Suprapubic skin (tissue), 4 donors: ENCODE results near the gene MBOAT7. TPM values are rescaled to one million over a fixed set of nuclear protein-coding genes. Genes with fewer than 3 reads are reported as not detected.
"Not testable (repeated sequence)": the region's sequence is repeated elsewhere in the genome, so short reads cannot be mapped to it uniquely, and the experiment has no call there.

Experiments used
- DNase-seq, 2 donors: peaks; one replicate each; pipeline ENCODE4 v3.0.0-alpha.2; 2019; ENCODE audit warnings: low spot score in 2 of 2
- H3K27ac ChIP-seq: fragments of 200-600 bp; sonication (generic); one replicate; pipeline ENCODE4 v1.5.1; 2019
- H3K27me3 ChIP-seq: fragments of 200-600 bp; sonication (generic); one replicate; pipeline ENCODE4 v1.5.1; 2019
- H3K36me3 ChIP-seq: fragments of 200-600 bp; sonication (generic); one replicate; pipeline ENCODE4 v1.5.1; 2019
- H3K4me1 ChIP-seq: fragments of 200-600 bp; sonication (generic); one replicate; pipeline ENCODE4 v1.5.1; 2019
- H3K4me3 ChIP-seq: fragments of 200-600 bp; sonication (generic); one replicate; pipeline ENCODE4 v1.5.1; 2019; ENCODE audit warnings: mild to moderate bottlenecking
- H3K9me3 ChIP-seq: fragments of 200-600 bp; sonication (generic); one replicate; pipeline ENCODE4 v1.5.1; 2019
- CTCF ChIP-seq, 2 donors: fragments of 200-600 bp in 1 of 2; fragments of 450-650 bp in 1 of 2; sonication (generic) in 1 of 2; IDR thresholded peaks; one replicate each; pipeline ENCODE4 v1.5.1; 2016 to 2019; ENCODE audit warnings: antibody characterized with exemption in 2 of 2, mild to moderate bottlenecking in 1 of 2, moderate library complexity in 1 of 2
- EP300 ChIP-seq: sonication (generic); formaldehyde crosslinking; IDR thresholded peaks from one replicate; pipeline ENCODE4 v1.6.1; 2017; ENCODE audit warnings: antibody characterized with exemption
- POLR2A ChIP-seq, 2 donors: fragments of 450-650 bp; IDR thresholded peaks; one replicate each; pipeline ENCODE4 v1.6.1; 2017; ENCODE audit warnings: antibody characterized with exemption in 2 of 2, mild to moderate bottlenecking in 2 of 2, moderate library complexity in 2 of 2
- POLR2AphosphoS5 ChIP-seq, 3 donors: sonication (generic); formaldehyde crosslinking; IDR thresholded peaks; one replicate each; pipeline ENCODE4 v1.6.1; 2017; ENCODE audit warnings: antibody characterized with exemption in 3 of 3
- WGBS: methylation state at CpG from one replicate; pipeline ENCODE4 v1.1.5; 2018; 5-methylcytosine and 5-hydroxymethylcytosine counted together
- total RNA-seq, 4 donors: library from RNA; depleted of rRNA; stranded (reverse); fragments of >200 nt; gene quantifications; one replicate each; pipeline ENCODE4 v1.1.0, GENCODE V29; 2016

Gene MBOAT7
- total RNA-seq, 4 donors from 2014 or later: 54.7 to 96.5 (median 58.7) TPM

- no peak overlapping the region for H3K27ac ChIP-seq
- no peak overlapping the region for H3K4me3 ChIP-seq
- WGBS: 82% methylated on average over 18 of the region's 23 CpGs
- no peaks in the 10 kb centered on the region for H3K27me3 ChIP-seq
- no peak for DNase-seq
- no peak for TF ChIP-seq POLR2AphosphoS5 (IDR thresholded peaks at IDR 0.05)
- no peak for TF ChIP-seq POLR2A (IDR thresholded peaks at IDR 0.05)
- no peak for TF ChIP-seq CTCF (IDR thresholded peaks at IDR 0.05)
- no peak for TF ChIP-seq EP300
- peaks cover 15% of the 10 kb centered on the region for H3K36me3 ChIP-seq
- no peaks in the 10 kb centered on the region for H3K4me1 ChIP-seq
- no peaks in the 10 kb centered on the region for H3K9me3 ChIP-seq
Observed at GRCh38 chr19:54178581-54179261, 10.7 kb downstream of the MBOAT7 start.

GRCh38 chr19:54173951-54174834, 15.2 kb downstream of the MBOAT7 start:
- Histone ChIP-seq H3K9me3 (no peaks in the 10 kb centered on the region), H3K27ac (no peak overlapping the region), H3K27me3 (peaks cover 4% of the 10 kb centered on the region), H3K4me3 (no peak overlapping the region), H3K4me1 (peaks cover 12% of the 10 kb centered on the region), H3K36me3 (no peaks in the 10 kb centered on the region)
- WGBS: 79% methylated on average over 13 of the region's 25 CpGs
- TF ChIP-seq CTCF (IDR thresholded peaks at IDR 0.05) (no peak), POLR2A (IDR thresholded peaks at IDR 0.05) (no peak), EP300 (no peak), POLR2AphosphoS5 (IDR thresholded peaks at IDR 0.05) (no peak)
- DNase-seq: no peak

DNA sequence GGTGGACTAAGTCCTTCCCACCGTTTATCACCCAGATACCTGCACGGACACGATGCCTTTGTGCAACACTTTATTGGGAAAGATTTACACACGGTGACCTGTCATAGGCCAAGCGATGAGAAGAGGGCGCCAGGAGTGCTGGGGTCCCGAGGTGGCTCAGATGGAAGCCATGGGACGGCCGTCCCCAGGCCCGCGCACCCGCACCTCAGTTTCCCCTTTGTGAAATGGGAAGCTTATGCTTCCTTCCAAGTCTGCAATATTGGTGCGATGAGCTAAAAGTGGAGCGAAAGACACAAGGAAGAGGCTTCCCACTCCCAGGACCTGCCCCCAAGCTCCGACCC, 16.1 kb downstream of the MBOAT7 start:
- no peaks in the 10 kb centered on the region for H3K36me3 ChIP-seq
- no peak overlapping the region for H3K27ac ChIP-seq
- peak overlapping the region; percentile 34 for H3K4me3 ChIP-seq
- no peak for TF ChIP-seq POLR2AphosphoS5 (IDR thresholded peaks at IDR 0.05)
- TF ChIP-seq POLR2A (IDR thresholded peaks at IDR 0.05): no peak
- TF ChIP-seq CTCF (IDR thresholded peaks at IDR 0.05): no peak
- TF ChIP-seq EP300: no peak
- peaks cover 15% of the 10 kb centered on the region for H3K4me1 ChIP-seq
- H3K27me3 ChIP-seq: peaks cover 4% of the 10 kb centered on the region
- 46% methylated on average over 13 of the region's 15 CpGs for WGBS
- DNase-seq: no peak
- H3K9me3 ChIP-seq: no peaks in the 10 kb centered on the region

GRCh38 chr19:54172471-54173358, 16.7 kb downstream of the MBOAT7 start, which contains the start of gene TMC4:
Gene TMC4 (minus strand): TSS chr19:54173160. CDS start chr19:54173117, 43 bp downstream.
- Histone ChIP-seq H3K27me3 (peaks cover 4% of the 10 kb centered on the region), H3K36me3 (no peaks in the 10 kb centered on the region), H3K4me1 (peaks cover 17% of the 10 kb centered on the region), H3K4me3 (peak within 1 kb of the TSS; percentile 34), H3K27ac (peak within 1 kb of the TSS; percentile 48), H3K9me3 (no peaks in the 10 kb centered on the region)
- no peak for TF ChIP-seq POLR2A (IDR thresholded peaks at IDR 0.05)
- peak in 1 of 2 donors; percentile 11 for TF ChIP-seq CTCF (IDR thresholded peaks at IDR 0.05)
- no peak for DNase-seq
- WGBS: 19% methylated on average over 4 of the region's 13 CpGs

DNA sequence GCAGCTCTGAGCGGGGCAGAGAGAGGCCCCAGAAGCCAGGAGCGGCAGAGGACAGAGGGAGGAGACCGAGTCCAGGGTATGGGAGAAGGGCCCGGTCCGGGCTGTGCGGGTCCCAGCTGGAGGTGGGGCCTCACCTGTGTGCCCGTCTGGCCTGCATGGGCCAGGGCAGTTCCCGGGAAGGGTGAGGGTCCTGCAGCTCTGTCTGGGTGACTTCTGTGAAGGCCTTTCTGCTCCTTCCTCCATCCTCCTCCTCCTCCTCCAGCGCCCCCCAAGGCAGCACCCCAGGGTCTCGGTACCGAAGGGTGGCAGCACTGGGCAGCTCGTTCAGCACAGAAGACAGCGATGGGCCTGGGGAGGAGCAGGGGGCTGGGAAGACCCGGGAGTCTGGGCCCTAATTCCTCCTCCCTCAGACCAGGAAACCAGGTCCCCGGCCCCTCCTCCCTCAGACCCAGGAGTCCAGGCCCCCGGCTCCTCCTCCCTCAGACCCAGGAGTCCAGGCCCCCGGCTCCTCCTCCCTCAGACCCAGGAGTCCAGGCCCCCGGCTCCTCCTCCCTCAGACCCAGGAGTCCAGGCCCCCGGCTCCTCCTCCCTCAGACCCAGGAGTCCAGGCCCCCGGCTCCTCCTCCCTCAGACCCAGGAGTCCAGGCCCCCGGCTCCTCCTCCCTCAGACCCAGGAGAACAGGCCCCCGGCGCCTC, 17.5 kb downstream of the MBOAT7 start:
- H3K27ac ChIP-seq, H3K9me3 ChIP-seq, DNase-seq, H3K4me3 ChIP-seq, H3K27me3 ChIP-seq, H3K36me3 ChIP-seq: not testable (repeated sequence)
- H3K4me1 ChIP-seq: peaks cover 17% of the 10 kb centered on the region
- 57% methylated on average over 20 of the region's 23 CpGs for WGBS
